SK-N-SH treated with all-trans-retinoic acid at 6 μM for 48 hours (cell line): ENCODE measurements around the gene XRN2.

Experiments
- ATAC-seq: fragments of 200-7000 bp; cut with Tn5 transposase; 3 replicates; pipeline ENCODE4 v1.9.1; 2020; ENCODE audit warnings: mild to moderate bottlenecking, moderate library complexity
- ARNTL ChIP-seq: fragments of 450-650 bp; formaldehyde crosslinking; IDR thresholded peaks from 2 replicates; pipeline ENCODE4 v1.5.0; 2020; ENCODE audit warnings: low read depth, mild to moderate bottlenecking, moderate library complexity, borderline replicate concordance
- ISL1 ChIP-seq: fragments of 250-450 bp; sonication (Bioruptor Pico); IDR thresholded peaks from 2 replicates; pipeline ENCODE4 v2.1.2; 2022; ENCODE audit warnings: mild to moderate bottlenecking, moderate library complexity
- TOX ChIP-seq: fragments of 250-450 bp; sonication (Bioruptor Pico); IDR thresholded peaks from 2 replicates; pipeline ENCODE4 v1.8.0; 2021; ENCODE audit warnings: mild to moderate bottlenecking, moderate library complexity, borderline replicate concordance
- ZFP3 ChIP-seq: fragments of 250-450 bp; sonication (Bioruptor Pico); IDR thresholded peaks from 2 replicates; pipeline ENCODE4 v1.5.0; 2020; ENCODE audit warnings: mild to moderate bottlenecking, moderate library complexity
- ZNF565 ChIP-seq: fragments of 450-650 bp; formaldehyde crosslinking; conservative IDR thresholded peaks from 2 replicates; pipeline ENCODE4 v1.5.0; 2020; ENCODE audit warnings: low read depth, mild to moderate bottlenecking, moderate library complexity
- ZNF70 ChIP-seq: fragments of 450-650 bp; formaldehyde crosslinking; IDR thresholded peaks from 2 replicates; pipeline ENCODE4 v1.5.0; 2020; ENCODE audit warnings: mild to moderate bottlenecking, moderate library complexity
- TF ChIP-seq, protein P1 (sequence below): fragments of 250-450 bp; sonication (Bioruptor Pico); IDR thresholded peaks from 2 replicates; pipeline ENCODE4 v1.8.0; 2021; ENCODE audit warnings: low read depth, mild to moderate bottlenecking, moderate library complexity, borderline replicate concordance
- TF ChIP-seq, protein P2 (sequence below): fragments of 250-450 bp; sonication (Bioruptor Pico); IDR thresholded peaks from 2 replicates; pipeline ENCODE4 v1.5.1; 2021; ENCODE audit warnings: mild to moderate bottlenecking, moderate library complexity
- TF ChIP-seq, protein P3 (sequence below): fragments of 250-450 bp; sonication (Bioruptor Pico); IDR thresholded peaks from 2 replicates; pipeline ENCODE4 v1.8.0; 2020; ENCODE audit warnings: mild to moderate bottlenecking, moderate library complexity, borderline replicate concordance
- TF ChIP-seq, protein P4 (sequence below): fragments of 250-450 bp; sonication (Bioruptor Pico); IDR thresholded peaks from 2 replicates; pipeline ENCODE4 v1.5.1; 2020; ENCODE audit warnings: low read depth, mild to moderate bottlenecking, moderate library complexity

The XRN2 gene

DNA sequence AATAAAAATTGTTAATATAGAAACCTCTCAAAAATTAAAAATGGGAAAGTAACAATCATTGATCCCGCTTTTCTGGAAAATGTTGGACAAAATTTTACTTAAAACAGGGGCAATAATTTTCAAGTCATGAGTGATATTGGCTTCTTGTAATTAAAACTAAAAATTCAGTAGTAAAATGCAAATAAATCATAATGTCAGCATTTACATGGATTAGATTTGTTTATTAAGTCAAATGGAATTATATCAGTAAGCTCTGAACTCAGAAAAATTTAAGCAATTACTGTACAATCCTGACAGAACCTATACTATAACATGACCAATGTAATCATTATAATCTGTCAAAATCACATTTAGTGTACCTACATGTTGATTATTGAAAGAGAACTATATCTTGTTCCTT is 134.1 kb downstream of the XRN2 start:
- no peak for ATAC-seq
- TF ChIP-seq, protein P1, sequence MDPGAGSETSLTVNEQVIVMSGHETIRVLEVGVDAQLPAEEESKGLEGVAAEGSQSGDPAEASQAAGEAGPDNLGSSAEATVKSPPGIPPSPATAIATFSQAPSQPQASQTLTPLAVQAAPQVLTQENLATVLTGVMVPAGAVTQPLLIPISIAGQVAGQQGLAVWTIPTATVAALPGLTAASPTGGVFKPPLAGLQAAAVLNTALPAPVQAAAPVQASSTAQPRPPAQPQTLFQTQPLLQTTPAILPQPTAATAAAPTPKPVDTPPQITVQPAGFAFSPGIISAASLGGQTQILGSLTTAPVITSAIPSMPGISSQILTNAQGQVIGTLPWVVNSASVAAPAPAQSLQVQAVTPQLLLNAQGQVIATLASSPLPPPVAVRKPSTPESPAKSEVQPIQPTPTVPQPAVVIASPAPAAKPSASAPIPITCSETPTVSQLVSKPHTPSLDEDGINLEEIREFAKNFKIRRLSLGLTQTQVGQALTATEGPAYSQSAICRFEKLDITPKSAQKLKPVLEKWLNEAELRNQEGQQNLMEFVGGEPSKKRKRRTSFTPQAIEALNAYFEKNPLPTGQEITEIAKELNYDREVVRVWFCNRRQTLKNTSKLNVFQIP (CRISPR knock-in tag): no peak
- TF ChIP-seq, protein P2, sequence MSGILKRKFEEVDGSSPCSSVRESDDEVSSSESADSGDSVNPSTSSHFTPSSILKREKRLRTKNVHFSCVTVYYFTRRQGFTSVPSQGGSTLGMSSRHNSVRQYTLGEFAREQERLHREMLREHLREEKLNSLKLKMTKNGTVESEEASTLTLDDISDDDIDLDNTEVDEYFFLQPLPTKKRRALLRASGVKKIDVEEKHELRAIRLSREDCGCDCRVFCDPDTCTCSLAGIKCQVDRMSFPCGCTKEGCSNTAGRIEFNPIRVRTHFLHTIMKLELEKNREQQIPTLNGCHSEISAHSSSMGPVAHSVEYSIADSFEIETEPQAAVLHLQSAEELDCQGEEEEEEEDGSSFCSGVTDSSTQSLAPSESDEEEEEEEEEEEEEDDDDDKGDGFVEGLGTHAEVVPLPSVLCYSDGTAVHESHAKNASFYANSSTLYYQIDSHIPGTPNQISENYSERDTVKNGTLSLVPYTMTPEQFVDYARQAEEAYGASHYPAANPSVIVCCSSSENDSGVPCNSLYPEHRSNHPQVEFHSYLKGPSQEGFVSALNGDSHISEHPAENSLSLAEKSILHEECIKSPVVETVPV (CRISPR knock-in tag): no peak
- TF ChIP-seq ZNF70: no peak
- no peak for TF ChIP-seq ZFP3 (CRISPR knock-in tag)

DNA sequence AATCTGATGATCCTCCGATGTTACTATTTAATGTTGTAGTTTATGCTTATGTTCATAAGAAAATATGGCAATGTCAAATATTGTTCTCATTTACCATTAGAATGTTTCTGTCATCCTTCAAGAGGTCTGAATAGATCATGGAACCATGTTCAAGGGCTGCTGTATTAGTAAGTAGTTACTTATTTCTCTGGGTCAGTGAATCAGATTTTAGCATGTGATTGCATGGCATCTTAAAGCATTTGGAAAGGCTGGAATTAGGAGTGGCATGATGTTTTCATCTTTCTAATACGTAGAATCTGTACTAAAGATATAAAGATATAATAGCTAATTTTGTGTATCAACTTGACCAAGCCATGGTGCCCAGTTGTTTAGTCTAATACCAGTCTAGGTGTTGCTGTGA is 134.7 kb downstream of the XRN2 start:
- ATAC-seq: no peak
- TF ChIP-seq ZNF565 (CRISPR knock-in tag) (no peak), ISL1 (CRISPR knock-in tag) (no peak), TOX (CRISPR knock-in tag) (no peak), ARNTL (CRISPR knock-in tag) (no peak)
- TF ChIP-seq, protein P3, sequence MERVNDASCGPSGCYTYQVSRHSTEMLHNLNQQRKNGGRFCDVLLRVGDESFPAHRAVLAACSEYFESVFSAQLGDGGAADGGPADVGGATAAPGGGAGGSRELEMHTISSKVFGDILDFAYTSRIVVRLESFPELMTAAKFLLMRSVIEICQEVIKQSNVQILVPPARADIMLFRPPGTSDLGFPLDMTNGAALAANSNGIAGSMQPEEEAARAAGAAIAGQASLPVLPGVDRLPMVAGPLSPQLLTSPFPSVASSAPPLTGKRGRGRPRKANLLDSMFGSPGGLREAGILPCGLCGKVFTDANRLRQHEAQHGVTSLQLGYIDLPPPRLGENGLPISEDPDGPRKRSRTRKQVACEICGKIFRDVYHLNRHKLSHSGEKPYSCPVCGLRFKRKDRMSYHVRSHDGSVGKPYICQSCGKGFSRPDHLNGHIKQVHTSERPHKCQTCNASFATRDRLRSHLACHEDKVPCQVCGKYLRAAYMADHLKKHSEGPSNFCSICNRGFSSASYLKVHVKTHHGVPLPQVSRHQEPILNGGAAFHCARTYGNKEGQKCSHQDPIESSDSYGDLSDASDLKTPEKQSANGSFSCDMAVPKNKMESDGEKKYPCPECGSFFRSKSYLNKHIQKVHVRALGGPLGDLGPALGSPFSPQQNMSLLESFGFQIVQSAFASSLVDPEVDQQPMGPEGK (CRISPR knock-in tag): no peak
- TF ChIP-seq, protein P4, sequence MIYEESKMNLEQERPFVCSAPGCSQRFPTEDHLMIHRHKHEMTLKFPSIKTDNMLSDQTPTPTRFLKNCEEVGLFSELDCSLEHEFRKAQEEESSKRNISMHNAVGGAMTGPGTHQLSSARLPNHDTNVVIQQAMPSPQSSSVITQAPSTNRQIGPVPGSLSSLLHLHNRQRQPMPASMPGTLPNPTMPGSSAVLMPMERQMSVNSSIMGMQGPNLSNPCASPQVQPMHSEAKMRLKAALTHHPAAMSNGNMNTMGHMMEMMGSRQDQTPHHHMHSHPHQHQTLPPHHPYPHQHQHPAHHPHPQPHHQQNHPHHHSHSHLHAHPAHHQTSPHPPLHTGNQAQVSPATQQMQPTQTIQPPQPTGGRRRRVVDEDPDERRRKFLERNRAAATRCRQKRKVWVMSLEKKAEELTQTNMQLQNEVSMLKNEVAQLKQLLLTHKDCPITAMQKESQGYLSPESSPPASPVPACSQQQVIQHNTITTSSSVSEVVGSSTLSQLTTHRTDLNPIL (CRISPR knock-in tag): no peak
